Activated naive CD8-positive, alpha-beta T cell (primary cell): ENCODE results near the gene B3GNT7.
"Not testable (repeated sequence)": the region's sequence is repeated elsewhere in the genome, so short reads cannot be mapped to it uniquely, and the experiment has no call there.

Source experiments
- H3K27ac Mint-ChIP-seq: one replicate; pipeline ENCODE4 v1.8.0; 2021; ENCODE audit warnings: mixed read lengths
- H3K27me3 Mint-ChIP-seq: one replicate; pipeline ENCODE4 v1.8.0; 2021; ENCODE audit warnings: mixed read lengths
- H3K36me3 Mint-ChIP-seq: one replicate; pipeline ENCODE4 v1.8.0; 2021; ENCODE audit warnings: mixed read lengths
- H3K4me1 Mint-ChIP-seq: one replicate; pipeline ENCODE4 v1.8.0; 2021; ENCODE audit warnings: low read depth, mixed read lengths
- H3K4me3 Mint-ChIP-seq: one replicate; pipeline ENCODE4 v1.8.0; 2021; ENCODE audit warnings: mild to moderate bottlenecking, mixed read lengths
- H3K9me3 Mint-ChIP-seq: one replicate; pipeline ENCODE4 v1.8.0; 2021; ENCODE audit warnings: low read depth, mixed read lengths

Gene B3GNT7

DNA sequence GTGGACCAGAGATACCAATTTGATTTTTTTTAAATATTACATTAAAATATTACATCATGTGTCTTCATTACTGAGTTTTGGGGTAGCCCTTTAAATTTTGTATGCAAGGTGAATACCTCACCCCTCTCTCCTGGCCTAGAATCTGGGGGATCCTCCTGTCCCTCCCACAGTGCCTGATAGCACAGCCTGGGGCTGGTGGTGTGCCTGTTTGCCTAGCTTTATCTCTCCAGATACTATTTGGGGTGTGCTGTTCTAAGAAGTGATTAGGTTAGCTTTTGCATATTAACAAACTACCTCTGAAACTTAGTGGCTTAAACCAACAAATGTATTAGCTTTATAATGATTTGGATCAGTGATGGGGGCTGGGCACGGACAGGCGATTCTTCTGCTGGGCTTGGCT is 20.7 kb upstream of the B3GNT7 start:
- no peaks in the 10 kb centered on the region for H3K27me3 Mint-ChIP-seq
- H3K9me3 Mint-ChIP-seq, result no peaks in the 10 kb centered on the region
- H3K36me3 Mint-ChIP-seq, result no peaks in the 10 kb centered on the region
- no peaks in the 10 kb centered on the region for H3K4me1 Mint-ChIP-seq
- H3K27ac Mint-ChIP-seq, result no peak overlapping the region
- H3K4me3 Mint-ChIP-seq, result no peak overlapping the region

DNA sequence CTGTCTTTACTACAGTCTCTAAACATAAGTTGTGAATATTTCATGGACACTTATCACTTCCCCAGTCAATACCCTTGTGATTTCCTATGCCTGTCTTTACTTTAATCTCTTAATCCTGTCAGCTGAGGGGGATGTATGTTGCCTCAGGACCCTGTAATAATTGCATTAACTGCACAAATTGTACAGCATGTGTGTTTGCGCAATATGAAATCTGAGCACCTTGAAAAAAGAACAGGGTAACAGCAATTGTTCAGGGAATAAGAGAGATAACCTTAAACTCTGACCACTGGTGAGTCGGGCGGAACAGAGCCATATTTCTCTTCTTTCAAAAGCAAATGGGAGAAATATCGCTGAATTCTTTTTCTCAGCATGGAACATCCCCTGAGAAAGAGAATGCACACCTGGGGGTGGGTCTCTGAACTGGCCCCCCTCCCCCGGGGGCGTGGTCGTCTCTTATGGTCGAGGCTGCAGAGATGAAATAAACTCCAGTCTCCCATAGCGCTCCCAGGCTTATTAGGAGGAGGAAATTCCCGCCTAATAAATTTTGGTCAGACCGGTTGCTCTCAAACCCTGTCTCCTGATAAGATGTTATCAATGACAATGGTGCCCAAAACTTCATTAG is 19.4 kb upstream of the B3GNT7 start:
- not testable (repeated sequence) for H3K27me3 Mint-ChIP-seq, H3K4me1 Mint-ChIP-seq, H3K27ac Mint-ChIP-seq, H3K4me3 Mint-ChIP-seq, H3K36me3 Mint-ChIP-seq, H3K9me3 Mint-ChIP-seq

DNA sequence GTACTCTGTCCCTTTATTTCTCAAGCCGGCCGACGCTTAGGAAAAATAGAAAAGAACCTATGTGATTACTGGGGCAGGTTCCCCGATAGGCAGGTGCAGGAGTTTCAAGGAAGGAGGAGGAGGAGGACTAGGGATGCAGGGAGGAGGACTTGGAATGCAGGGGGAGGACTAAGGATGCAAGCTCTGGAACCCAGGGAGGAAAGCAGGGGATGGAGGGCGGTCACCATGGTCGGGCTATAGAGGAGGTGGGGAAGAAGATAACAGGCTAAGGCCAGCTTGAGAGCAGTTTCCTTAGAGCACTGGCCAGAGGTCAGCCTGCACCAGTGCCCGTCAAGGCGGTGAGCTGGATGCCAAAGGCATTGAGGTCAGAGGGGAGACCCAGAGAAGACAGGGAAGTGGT is 18.7 kb upstream of the B3GNT7 start:
- H3K27ac Mint-ChIP-seq, result no peak overlapping the region
- no peaks in the 10 kb centered on the region for H3K36me3 Mint-ChIP-seq
- H3K27me3 Mint-ChIP-seq, result no peaks in the 10 kb centered on the region
- H3K4me1 Mint-ChIP-seq, result no peaks in the 10 kb centered on the region
- no peaks in the 10 kb centered on the region for H3K9me3 Mint-ChIP-seq
- no peak overlapping the region for H3K4me3 Mint-ChIP-seq

DNA sequence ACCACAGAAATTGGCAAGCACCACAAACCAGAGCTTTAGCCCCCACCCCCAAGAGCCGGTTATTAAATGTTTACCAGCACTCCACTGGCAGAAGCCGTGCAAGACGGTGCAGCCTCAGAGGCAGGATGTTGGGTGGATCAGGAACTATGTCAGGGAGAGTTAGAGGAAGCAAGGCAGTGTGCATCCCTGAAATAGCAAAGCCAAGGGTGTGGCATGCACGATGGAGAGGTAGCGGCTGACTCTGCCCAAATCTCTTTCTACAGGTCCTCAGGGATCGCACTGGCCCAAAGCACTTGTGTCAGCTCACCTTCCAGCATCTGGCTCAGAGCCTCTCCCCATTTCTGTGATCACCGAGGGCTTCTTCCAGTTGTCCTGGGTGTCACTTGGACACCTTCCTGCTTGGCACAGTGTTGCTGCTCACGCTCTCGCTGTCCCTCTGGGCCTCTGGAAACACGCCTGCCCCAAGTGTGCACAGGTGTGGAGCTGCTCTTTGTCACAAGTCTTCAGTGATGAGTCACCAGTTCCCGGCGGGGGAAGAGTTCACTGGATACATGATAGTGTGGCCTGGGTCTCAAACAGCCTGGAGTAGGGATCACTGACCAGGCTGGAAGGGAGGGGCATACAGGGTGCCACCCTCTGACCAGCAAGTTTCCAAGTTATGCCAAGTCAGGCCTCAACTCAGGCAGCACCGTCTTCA is 17.3 kb upstream of the B3GNT7 start:
- Mint-ChIP-seq H3K4me1 (no peaks in the 10 kb centered on the region), H3K27ac (no peak overlapping the region), H3K36me3 (no peaks in the 10 kb centered on the region), H3K9me3 (no peaks in the 10 kb centered on the region), H3K4me3 (no peak overlapping the region), H3K27me3 (no peaks in the 10 kb centered on the region)

DNA sequence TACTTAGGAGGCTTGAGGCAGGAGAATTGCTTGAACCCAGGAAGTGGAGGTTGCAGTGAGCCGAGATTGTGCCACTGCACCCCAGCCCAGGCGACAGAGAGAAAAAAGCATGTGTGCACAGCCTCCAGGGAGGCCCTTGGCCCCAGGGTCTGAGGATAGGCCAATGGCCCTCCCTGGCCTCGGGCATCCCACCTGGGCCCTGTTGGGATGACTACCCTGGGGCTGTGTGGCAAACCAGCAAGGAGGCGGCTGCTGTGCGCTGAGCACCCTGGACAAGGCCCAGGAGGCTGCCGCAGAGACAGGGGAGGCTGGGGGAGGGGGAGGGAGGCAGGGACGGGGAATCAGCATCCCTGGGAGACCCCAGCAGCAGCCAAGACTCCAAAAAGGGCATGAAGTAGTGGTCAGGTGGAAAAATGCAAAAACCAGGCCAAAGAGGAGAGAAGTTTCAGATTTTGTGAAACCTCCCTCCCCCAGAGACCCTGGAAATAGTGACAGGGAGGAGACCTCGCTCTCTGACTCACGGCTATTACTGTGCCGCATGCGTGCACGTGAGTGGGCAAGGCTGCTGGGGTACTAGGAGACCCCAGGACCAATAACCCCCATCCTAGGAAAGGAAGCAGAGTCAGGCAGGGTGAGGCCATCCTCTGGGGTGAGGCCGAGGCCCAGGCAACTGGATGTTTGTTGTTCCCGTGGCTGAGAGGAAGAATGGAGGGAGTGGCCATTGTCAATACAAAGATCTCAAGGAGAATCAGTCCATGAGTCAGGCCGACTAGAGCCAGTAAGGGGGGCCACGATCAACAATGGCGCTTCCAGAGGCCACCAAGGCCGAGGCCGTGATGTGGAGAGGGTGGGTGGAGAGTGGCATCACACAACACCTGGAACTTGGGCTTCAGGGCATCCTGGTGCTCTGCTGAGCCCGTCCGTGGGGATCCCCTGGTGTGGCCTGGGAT is 16.0 kb upstream of the B3GNT7 start:
- Mint-ChIP-seq H3K4me1 (no peaks in the 10 kb centered on the region), H3K27ac (no peak overlapping the region), H3K27me3 (no peaks in the 10 kb centered on the region), H3K36me3 (no peaks in the 10 kb centered on the region), H3K9me3 (no peaks in the 10 kb centered on the region), H3K4me3 (no peak overlapping the region)

DNA sequence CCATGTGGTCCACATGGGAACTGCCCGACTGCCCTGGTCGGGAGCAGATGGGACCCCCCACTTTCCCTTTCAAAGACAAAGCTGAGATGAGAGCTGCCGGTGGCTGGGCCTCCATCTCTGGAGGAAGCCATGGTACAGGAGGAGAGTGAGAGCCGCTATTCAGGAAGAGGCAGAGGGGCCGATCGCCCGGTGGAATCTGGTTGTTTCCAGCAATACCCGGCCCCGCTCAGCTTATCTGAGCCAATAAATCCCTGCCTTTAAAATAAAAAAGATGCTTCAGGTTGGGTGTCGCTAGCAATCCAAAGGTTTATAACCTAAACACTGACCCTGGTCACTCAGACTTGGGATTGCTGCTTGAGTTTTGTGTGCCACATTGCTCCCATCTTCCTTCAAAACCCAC is 15.2 kb upstream of the B3GNT7 start:
- Mint-ChIP-seq H3K27ac (no peak overlapping the region), H3K27me3 (no peaks in the 10 kb centered on the region), H3K4me3 (no peak overlapping the region), H3K36me3 (peaks cover 3% of the 10 kb centered on the region), H3K9me3 (peaks cover 8% of the 10 kb centered on the region), H3K4me1 (no peaks in the 10 kb centered on the region)

DNA sequence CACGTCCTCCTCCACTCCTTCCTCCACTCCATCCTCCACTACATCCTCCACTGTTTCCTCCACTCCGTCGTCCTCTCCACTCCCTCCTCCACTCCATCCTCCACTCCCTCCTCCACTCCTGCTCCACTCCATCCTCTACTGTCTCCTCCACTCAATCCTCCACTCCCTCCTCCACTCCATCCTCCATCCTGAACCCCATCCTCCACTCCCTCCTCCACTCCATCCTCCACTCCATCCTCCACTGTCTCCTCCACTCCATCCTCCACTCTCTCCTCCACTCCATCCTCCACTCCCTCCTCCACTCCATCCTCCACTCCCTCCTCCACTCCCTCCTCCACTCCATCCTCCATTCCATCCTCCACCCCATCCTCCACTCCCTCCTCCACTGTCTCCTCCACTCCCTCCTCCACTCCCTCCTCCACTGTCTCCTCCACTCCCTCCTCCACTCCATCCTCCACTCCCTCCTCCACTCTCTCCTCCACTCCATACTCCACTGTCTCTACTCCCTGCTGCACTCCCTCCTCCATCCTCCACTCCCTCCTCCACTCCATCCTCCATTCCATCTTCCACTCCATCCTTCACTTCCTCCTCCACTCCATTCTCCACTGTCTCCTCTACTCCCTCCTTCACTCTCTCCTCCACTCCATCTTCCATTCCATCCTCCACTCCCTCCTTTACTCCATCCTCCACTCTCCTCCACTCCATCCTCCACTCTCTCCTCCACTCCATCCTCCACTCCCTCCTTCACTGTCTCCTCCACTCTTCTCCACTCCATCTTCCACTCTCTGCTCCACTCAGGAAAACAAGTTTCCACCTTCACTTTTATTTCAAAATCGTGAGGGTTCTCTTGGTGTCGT is 14.3 kb upstream of the B3GNT7 start:
- H3K27ac Mint-ChIP-seq, result no peak overlapping the region
- peaks cover 3% of the 10 kb centered on the region for H3K36me3 Mint-ChIP-seq
- no peaks in the 10 kb centered on the region for H3K27me3 Mint-ChIP-seq
- no peak overlapping the region for H3K4me3 Mint-ChIP-seq
- peaks cover 8% of the 10 kb centered on the region for H3K9me3 Mint-ChIP-seq
- H3K4me1 Mint-ChIP-seq, result no peaks in the 10 kb centered on the region

DNA sequence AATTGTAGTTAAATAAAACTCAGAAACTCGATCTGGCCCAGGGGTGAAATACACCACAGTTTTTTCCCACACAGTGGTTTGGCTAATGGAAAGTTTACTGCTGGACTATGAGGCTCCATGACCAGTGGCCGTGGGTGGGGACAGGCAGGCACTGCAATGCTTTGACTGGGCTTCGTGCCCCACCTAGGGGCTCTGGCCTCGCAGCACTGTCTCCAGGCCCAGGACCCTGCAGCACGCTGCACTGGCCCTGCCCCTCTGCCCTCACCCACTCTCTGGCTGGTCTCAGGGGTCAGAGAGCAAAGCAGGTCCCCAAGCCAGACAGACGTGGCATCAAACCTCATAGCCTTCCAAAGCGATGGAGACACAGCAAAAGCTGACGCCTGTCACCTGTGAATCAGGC is 13.4 kb upstream of the B3GNT7 start:
- Mint-ChIP-seq H3K4me3 (no peak overlapping the region), H3K9me3 (peaks cover 8% of the 10 kb centered on the region), H3K27me3 (no peaks in the 10 kb centered on the region), H3K4me1 (no peaks in the 10 kb centered on the region), H3K27ac (no peak overlapping the region), H3K36me3 (peaks cover 3% of the 10 kb centered on the region)

DNA sequence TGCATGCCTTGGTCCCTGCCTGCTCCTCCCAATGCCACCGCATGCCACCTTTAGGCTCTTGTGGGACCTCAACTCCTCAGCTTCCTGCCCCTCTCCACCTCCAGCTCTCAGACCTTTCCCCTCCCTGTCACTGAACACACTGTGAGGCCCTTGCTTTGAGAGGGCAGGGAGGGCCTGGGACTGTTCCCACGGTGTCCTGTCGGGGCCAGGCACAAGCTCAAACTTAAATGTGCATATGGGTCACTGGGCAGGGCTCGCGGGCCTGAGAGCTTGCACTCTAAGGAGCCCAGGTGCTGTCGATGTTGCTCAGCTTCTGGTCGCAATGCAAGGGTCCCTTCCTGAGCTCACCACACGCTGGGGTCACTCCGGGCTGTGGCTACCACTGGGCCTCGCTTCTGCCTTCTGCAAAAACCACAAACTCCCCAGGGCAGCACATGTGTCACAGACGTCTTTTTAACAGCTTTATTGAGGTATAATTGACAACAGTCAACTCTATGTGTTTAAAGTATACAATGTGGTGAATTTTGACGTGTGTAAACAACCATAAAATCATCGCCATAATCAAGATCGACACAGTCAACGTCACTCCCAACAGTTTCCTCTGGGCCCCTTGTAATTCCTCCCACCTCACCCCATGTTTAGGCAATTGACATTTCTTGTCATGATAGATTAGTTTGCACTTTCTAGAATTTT is 11.9 kb upstream of the B3GNT7 start:
- Mint-ChIP-seq H3K4me1 (no peaks in the 10 kb centered on the region), H3K36me3 (peaks cover 3% of the 10 kb centered on the region), H3K9me3 (peaks cover 8% of the 10 kb centered on the region), H3K27me3 (no peaks in the 10 kb centered on the region), H3K4me3 (no peak overlapping the region), H3K27ac (no peak overlapping the region)

DNA sequence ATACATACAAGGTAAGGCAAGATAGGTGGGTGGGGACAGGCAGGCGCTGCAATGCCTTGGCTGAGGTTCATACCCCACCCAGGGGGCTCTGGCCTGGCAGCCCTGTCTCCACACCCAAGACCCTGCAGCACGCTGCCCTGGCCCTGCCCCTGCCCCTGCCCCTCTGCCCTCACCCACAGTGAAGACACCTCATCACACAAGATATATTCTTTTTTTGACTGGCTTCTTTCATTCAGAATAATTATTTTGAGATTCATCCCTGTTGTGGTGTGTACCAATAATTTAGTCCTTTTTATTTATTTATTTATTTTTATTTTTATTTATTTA is 11.4 kb upstream of the B3GNT7 start:
- Mint-ChIP-seq H3K4me3 (no peak overlapping the region), H3K9me3 (peaks cover 8% of the 10 kb centered on the region), H3K27ac (no peak overlapping the region), H3K27me3 (no peaks in the 10 kb centered on the region), H3K36me3 (peaks cover 3% of the 10 kb centered on the region), H3K4me1 (no peaks in the 10 kb centered on the region)

DNA sequence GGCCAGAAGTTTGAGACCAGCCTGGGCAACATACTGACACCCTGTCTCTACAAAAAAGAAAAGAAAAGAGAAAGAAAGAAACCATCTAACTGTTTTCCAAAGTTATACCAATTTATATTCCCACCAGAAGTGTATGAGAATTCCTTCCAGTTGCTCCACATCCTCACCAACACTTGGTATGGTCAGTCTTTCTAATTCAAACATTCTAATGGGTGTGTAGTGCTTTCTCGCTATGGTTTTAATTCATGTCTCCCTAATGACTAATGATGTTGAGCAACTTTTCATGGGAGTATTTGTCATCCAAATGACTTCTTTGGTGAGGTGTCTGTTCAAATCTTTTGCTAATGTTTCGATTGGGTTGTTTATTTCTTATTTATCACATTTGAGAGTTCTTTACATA is 10.5 kb upstream of the B3GNT7 start:
- Mint-ChIP-seq H3K4me3 (no peak overlapping the region), H3K27ac (no peak overlapping the region), H3K36me3 (peaks cover 3% of the 10 kb centered on the region), H3K4me1 (no peaks in the 10 kb centered on the region), H3K27me3 (no peaks in the 10 kb centered on the region), H3K9me3 (peaks cover 8% of the 10 kb centered on the region)

DNA sequence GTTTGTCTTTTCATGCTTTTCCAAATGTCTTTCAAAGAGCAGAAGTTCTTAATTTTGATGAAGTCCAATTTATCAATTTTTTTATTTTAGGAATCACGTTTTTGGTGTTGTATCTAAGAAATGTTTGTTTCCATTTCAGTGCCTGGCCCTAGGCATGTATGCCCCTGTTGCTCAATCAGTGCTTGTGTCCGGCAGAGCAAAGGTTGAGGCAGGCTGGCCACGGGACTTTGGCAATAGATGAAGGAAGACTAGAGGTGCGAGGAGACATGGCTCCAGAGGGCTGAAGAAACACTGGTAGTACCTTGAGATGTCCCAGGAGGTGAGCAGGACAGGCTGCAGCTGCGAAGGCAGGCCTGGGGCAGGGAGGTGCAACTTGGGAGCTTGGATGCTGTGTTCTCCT is 10.1 kb upstream of the B3GNT7 start:
- no peaks in the 10 kb centered on the region for H3K27me3 Mint-ChIP-seq
- no peak overlapping the region for H3K27ac Mint-ChIP-seq
- no peak overlapping the region for H3K4me3 Mint-ChIP-seq

DNA sequence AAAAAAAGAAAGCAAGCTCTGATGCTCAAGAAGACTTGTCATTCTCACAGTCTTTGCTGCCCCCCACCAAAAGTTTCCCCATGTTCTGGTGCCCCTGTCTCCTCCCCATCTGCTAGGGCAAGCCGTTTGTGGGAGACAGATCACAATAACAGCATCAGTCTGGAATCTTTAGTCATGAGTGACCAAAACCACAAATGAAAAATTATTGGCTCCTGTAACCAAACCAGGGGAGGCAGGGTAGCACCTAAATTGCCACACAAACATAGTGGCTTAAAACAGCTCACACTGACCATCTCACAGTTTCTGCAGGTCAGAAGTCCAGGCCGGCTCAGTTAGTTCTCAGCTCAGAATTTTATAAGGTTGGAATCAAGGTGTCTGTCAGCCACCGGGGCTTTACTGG is 9.1 kb upstream of the B3GNT7 start:
- H3K27ac Mint-ChIP-seq, result no peak overlapping the region
- no peak overlapping the region for H3K4me3 Mint-ChIP-seq
- peaks cover under 1% of the 10 kb centered on the region for H3K27me3 Mint-ChIP-seq
- H3K36me3 Mint-ChIP-seq, result peaks cover 3% of the 10 kb centered on the region
- H3K4me1 Mint-ChIP-seq, result no peaks in the 10 kb centered on the region
- peaks cover 8% of the 10 kb centered on the region for H3K9me3 Mint-ChIP-seq

More for the DNA sequence above, 10.1 kb upstream of the B3GNT7 start:
- Mint-ChIP-seq H3K36me3 (peaks cover 3% of the 10 kb centered on the region), H3K9me3 (peaks cover 8% of the 10 kb centered on the region), H3K4me1 (no peaks in the 10 kb centered on the region)
